ENCODE data around the gene CMTM4. TPM values are rescaled to one million over a fixed set of nuclear protein-coding genes. Genes with fewer than 3 reads are reported as not detected.

The CMTM4 gene
- total RNA-seq, 1 experiment from 2014 or later: 110 TPM

- H3K4me1 Mint-ChIP-seq (ENCODE audit: low read depth, unreplicated experiment): no peaks in the 10 kb centered on the region
- no peak overlapping the region for H3K4me3 Mint-ChIP-seq (ENCODE audit: low read depth, unreplicated experiment)
- BruUV-seq (replicated peaks): no TSS peak
- CTCF ChIA-PET: interaction anchor here (1.0 kb wide), 1 partner anchor 8 kb away, joined by 4 read pairs; no protein-coding TSS in a partner anchor
- intact Hi-C loops (cut with micrococcal nuclease; ENCODE audit: unreplicated experiment): loop anchor here (10.0 kb wide), 1 partner anchor 78 kb away; the partner anchor contains the start of gene CMTM4
- no peak for DNase-seq
- no peaks in the 10 kb centered on the region for H3K9me3 Mint-ChIP-seq (ENCODE audit: low read depth, unreplicated experiment)
- no peaks in the 10 kb centered on the region for H3K27me3 Mint-ChIP-seq (ENCODE audit: unreplicated experiment)
- TF ChIP-seq CTCF (IDR thresholded peaks at IDR 0.05; ENCODE audit: unreplicated experiment): no peak
- no peak overlapping the region for H3K27ac Mint-ChIP-seq (ENCODE audit: unreplicated experiment)
- H3K36me3 Mint-ChIP-seq (ENCODE audit: insufficient read depth, unreplicated experiment): peaks cover 31% of the 10 kb centered on the region
Observed at GRCh38 chr16:66617010-66617434, 79.5 kb downstream of the CMTM4 start.

GRCh38 chr16:66616592-66616991, 80.0 kb downstream of the CMTM4 start:
- BruUV-seq (replicated peaks): no TSS peak
- TF ChIP-seq CTCF (IDR thresholded peaks at IDR 0.05; ENCODE audit: unreplicated experiment): no peak
- CTCF ChIA-PET: no interaction called here
- Mint-ChIP-seq H3K36me3 (ENCODE audit: insufficient read depth, unreplicated experiment) (peaks cover 36% of the 10 kb centered on the region), H3K4me3 (ENCODE audit: low read depth, unreplicated experiment) (no peak overlapping the region), H3K4me1 (ENCODE audit: low read depth, unreplicated experiment) (no peaks in the 10 kb centered on the region), H3K9me3 (ENCODE audit: low read depth, unreplicated experiment) (no peaks in the 10 kb centered on the region), H3K27ac (ENCODE audit: unreplicated experiment) (no peak overlapping the region), H3K27me3 (ENCODE audit: unreplicated experiment) (no peaks in the 10 kb centered on the region)
- no peak for DNase-seq
- intact Hi-C loops (cut with micrococcal nuclease; ENCODE audit: unreplicated experiment): loop anchor here (10.0 kb wide), 1 partner anchor 78 kb away; the partner anchor contains the start of gene CMTM4

DNA sequence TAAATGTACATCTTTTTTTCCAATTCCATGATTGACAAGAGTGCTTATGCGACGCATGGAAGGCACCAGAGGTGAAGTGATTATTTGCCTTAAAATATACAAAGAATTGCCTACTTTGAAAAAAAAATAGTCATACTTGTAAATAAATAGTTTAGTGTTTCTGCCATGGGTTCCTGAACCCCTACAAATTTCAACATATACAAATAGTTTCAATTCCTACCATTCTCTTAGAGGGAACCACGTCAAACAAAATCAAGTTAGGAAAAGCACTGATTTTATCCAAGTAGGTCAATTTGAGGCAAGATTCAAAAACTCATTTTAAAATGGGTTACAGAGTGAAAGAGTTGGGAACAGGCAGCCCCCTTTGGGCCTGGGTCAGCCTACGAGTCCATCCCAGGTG, 80.4 kb downstream of the CMTM4 start:
- DNase-seq: no peak
- H3K36me3 Mint-ChIP-seq (ENCODE audit: insufficient read depth, unreplicated experiment): peaks cover 40% of the 10 kb centered on the region
- intact Hi-C loops (cut with micrococcal nuclease; ENCODE audit: unreplicated experiment): loop anchor here (10.0 kb wide), 1 partner anchor 79 kb away; the partner anchor contains the start of gene CMTM4
- no peak overlapping the region for H3K27ac Mint-ChIP-seq (ENCODE audit: unreplicated experiment)
- no peaks in the 10 kb centered on the region for H3K9me3 Mint-ChIP-seq (ENCODE audit: low read depth, unreplicated experiment)
- BruUV-seq (replicated peaks): no TSS peak
- H3K4me1 Mint-ChIP-seq (ENCODE audit: low read depth, unreplicated experiment): no peaks in the 10 kb centered on the region
- no peaks in the 10 kb centered on the region for H3K27me3 Mint-ChIP-seq (ENCODE audit: unreplicated experiment)
- H3K4me3 Mint-ChIP-seq (ENCODE audit: low read depth, unreplicated experiment): no peak overlapping the region
- no peak for TF ChIP-seq CTCF (IDR thresholded peaks at IDR 0.05; ENCODE audit: unreplicated experiment)
- CTCF ChIA-PET: no interaction called here

DNA sequence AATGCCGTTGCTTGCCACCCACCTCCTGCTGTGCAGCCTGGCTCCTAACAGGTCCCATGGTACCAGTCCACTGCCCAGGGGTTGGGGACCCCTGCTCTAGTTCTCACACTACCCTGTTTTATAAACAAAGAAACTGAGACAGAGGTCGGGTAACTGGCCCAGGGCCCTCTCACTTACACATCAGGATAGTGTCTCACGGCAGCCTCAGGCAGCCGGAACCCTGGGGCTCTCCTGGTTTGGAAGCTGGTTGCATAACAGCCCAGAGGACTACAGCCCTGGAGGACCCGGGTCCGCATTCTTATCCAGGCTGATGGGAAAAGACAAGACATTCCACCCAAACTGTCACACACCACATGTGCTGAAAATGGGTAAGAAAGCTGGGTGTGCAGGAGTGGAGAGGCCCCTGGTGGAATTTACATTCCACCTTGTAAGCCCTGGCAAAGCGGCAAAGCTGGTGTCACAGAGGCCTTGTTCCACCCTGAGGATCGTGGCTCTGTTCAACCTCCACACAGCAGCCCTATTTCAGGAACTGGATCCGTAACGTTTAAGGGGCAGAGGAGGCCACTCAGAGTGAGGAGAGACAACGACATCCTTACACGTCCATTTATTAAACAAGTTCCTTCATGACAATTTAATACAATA, 82.3 kb downstream of the CMTM4 start:
- BruUV-seq (replicated peaks): no TSS peak
- Mint-ChIP-seq H3K27ac (ENCODE audit: unreplicated experiment) (no peak overlapping the region), H3K27me3 (ENCODE audit: unreplicated experiment) (no peaks in the 10 kb centered on the region), H3K4me1 (ENCODE audit: low read depth, unreplicated experiment) (no peaks in the 10 kb centered on the region), H3K9me3 (ENCODE audit: low read depth, unreplicated experiment) (no peaks in the 10 kb centered on the region), H3K36me3 (ENCODE audit: insufficient read depth, unreplicated experiment) (peaks cover 52% of the 10 kb centered on the region), H3K4me3 (ENCODE audit: low read depth, unreplicated experiment) (no peak overlapping the region)
- DNase-seq: no peak
- CTCF ChIA-PET: no interaction called here
- no peak for TF ChIP-seq CTCF (IDR thresholded peaks at IDR 0.05; ENCODE audit: unreplicated experiment)
- intact Hi-C loops (cut with micrococcal nuclease; ENCODE audit: unreplicated experiment): loop anchor here (10.0 kb wide), 1 partner anchor 81 kb away; the partner anchor contains the start of gene CMTM4

Measured in Calu3 (cell line).